DND-41 (cell line): Measurements from ENCODE around the gene B3GLCT.

Experiments used
- EZH2 ChIP-seq: IDR thresholded peaks from 3 replicates; pipeline ENCODE4 v1.6.1; 2012; ENCODE audit warnings: borderline replicate concordance, low read depth, mild to moderate bottlenecking, moderate library complexity, low read length, inconsistent platforms; ENCODE audit not compliant: severe bottlenecking
- TF ChIP-seq, protein P1 (sequence below): IDR thresholded peaks from 2 replicates; pipeline ENCODE4 v1.5.1; 2012; ENCODE audit warnings: borderline replicate concordance, low read length, moderate library complexity, mild to moderate bottlenecking; ENCODE audit not compliant: poor library complexity, severe bottlenecking; ENCODE audit errors: extremely low read depth

DNA sequence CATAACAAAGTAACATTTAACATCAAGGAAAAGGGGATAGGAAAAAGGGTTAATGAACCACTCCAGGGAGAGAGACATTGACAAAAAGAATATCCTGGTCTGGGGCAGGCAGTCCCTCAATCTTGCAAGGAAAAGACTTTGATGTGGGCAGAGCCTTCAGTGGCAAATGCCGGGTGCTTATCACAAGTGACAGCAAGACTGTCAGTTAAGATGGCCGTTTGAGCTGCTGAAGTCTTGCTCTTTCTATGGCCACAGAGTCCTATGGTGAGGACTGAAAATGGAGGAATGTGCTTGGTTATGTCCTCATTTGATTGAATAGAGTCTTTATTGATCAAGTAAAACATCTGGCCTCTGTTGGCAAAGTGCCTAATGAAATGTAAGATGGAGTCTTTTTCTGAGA lies 112.1 kb downstream of the B3GLCT start:
- TF ChIP-seq, protein P1, sequence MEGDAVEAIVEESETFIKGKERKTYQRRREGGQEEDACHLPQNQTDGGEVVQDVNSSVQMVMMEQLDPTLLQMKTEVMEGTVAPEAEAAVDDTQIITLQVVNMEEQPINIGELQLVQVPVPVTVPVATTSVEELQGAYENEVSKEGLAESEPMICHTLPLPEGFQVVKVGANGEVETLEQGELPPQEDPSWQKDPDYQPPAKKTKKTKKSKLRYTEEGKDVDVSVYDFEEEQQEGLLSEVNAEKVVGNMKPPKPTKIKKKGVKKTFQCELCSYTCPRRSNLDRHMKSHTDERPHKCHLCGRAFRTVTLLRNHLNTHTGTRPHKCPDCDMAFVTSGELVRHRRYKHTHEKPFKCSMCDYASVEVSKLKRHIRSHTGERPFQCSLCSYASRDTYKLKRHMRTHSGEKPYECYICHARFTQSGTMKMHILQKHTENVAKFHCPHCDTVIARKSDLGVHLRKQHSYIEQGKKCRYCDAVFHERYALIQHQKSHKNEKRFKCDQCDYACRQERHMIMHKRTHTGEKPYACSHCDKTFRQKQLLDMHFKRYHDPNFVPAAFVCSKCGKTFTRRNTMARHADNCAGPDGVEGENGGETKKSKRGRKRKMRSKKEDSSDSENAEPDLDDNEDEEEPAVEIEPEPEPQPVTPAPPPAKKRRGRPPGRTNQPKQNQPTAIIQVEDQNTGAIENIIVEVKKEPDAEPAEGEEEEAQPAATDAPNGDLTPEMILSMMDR = no peak
- TF ChIP-seq EZH2 = no peak
